A549 (cell line): Measurements from ENCODE around the gene NLN. TPM values are rescaled to one million over a fixed set of nuclear protein-coding genes. Genes with fewer than 3 reads are reported as not detected.

ENCODE experiments used
- ATAC-seq, 2 experiments: fragments of 200-7000 bp in 1 of 2; fragments of >200 bp in 1 of 2; cut with Nextera tagmentation in 1 of 2; cut with Tn5 transposase in 1 of 2; 3 replicates each; pipeline versions ENCODE4 v1.8.0 to v1.9.1; 2018 to 2020; ENCODE audit warnings: mild to moderate bottlenecking in 1 of 2, moderate library complexity in 1 of 2
- CTCF ChIA-PET: fragments of 300-600 bp; sonication (Branson Sonifier 250); formaldehyde crosslinking; extraction: SDS; loops from one replicate; lab custom pipeline; 2021; ENCODE audit warnings: antibody characterized with exemption, inconsistent platforms; lab: Yijun Ruan, JAX
- POLR2A ChIA-PET: fragments of 350-600 bp; formaldehyde crosslinking; extraction: SDS; loops from one replicate; lab custom pipeline; 2021; ENCODE audit warnings: antibody characterized with exemption, inconsistent platforms; lab: Yijun Ruan, JAX
- DNase-seq, 2 experiments: peaks; one replicate each; pipeline versions ENCODE4 v3.0.0 to v3.0.0-alpha.2; 2011 to 2016; ENCODE audit warnings: low read depth in 1 of 2, low spot score in 1 of 2
- FAIRE-seq: peaks from 2 replicates; lab custom pipeline; 2011; peaks lifted over from hg19 to GRCh38; lab: Jason Lieb, UNC
- H3K27ac ChIP-seq, 2 experiments: fragments of >200 bp; sonication (Bioruptor Twin); formaldehyde crosslinking; 3 replicates each; pipeline ENCODE4 v1.5.1; 2016 to 2017
- H3K4me1 ChIP-seq: fragments of >200 bp; sonication (Bioruptor Twin); formaldehyde crosslinking; 3 replicates; pipeline ENCODE4 v1.6.1; 2016
- H3K4me2 ChIP-seq: fragments of >200 bp; sonication (Bioruptor Twin); formaldehyde crosslinking; 3 replicates; pipeline ENCODE4 v1.6.1; 2016
- H3K4me3 ChIP-seq: fragments of >200 bp; sonication (Bioruptor Twin); formaldehyde crosslinking; 3 replicates; pipeline ENCODE4 v1.5.1; 2016
- H3K9me3 ChIP-seq: fragments of >200 bp; sonication (Bioruptor Twin); formaldehyde crosslinking; 3 replicates; pipeline ENCODE4 v1.6.1; 2016
- ATOH8 ChIP-seq: fragments of 250-450 bp; sonication (Bioruptor Pico); IDR thresholded peaks from 2 replicates; pipeline ENCODE4 v1.5.0; 2020; ENCODE audit warnings: low read depth, mild to moderate bottlenecking, moderate library complexity
- BHLHE40 ChIP-seq: IDR thresholded peaks from 2 replicates; pipeline ENCODE4 v1.6.1; 2012; ENCODE audit warnings: low read depth, low read length, inconsistent platforms
- CHD2 ChIP-seq: fragments of 150-350 bp; IDR thresholded peaks from 2 replicates; pipeline ENCODE4 v1.6.1; 2014; ENCODE audit warnings: low read length; ENCODE audit not compliant: partially characterized antibody
- CTCF ChIP-seq: fragments of >200 bp; sonication (Bioruptor Twin); formaldehyde crosslinking; IDR thresholded peaks from 3 replicates; pipeline ENCODE4 v1.5.1; 2016
- EHF ChIP-seq: fragments of 250-450 bp; sonication (Bioruptor Pico); IDR thresholded peaks from 2 replicates; pipeline ENCODE4 v1.5.0; 2020; ENCODE audit warnings: mild to moderate bottlenecking
- EP300 ChIP-seq, 2 experiments: fragments of >200 bp; sonication (Bioruptor Twin); formaldehyde crosslinking; IDR thresholded peaks; 2 replicates in 1 of 2; 3 replicates in 1 of 2; pipeline ENCODE4 v1.6.1; 2016 to 2017
- FOSB ChIP-seq: fragments of 250-450 bp; sonication (Bioruptor Pico); IDR thresholded peaks from 2 replicates; pipeline ENCODE4 v1.5.0; 2020; ENCODE audit warnings: mild to moderate bottlenecking, moderate library complexity
- FOXS1 ChIP-seq: fragments of 250-450 bp; sonication (Bioruptor Pico); IDR thresholded peaks from 2 replicates; pipeline ENCODE4 v1.5.0; 2020; ENCODE audit warnings: mild to moderate bottlenecking, moderate library complexity
- GATA3 ChIP-seq: IDR thresholded peaks from 2 replicates; pipeline ENCODE4 v1.6.1; 2012; ENCODE audit warnings: borderline replicate concordance
- HEYL ChIP-seq: fragments of 250-450 bp; sonication (Bioruptor Pico); IDR thresholded peaks from 2 replicates; pipeline ENCODE4 v1.8.0; 2021; ENCODE audit warnings: mild to moderate bottlenecking, moderate library complexity
- HOXA7 ChIP-seq: fragments of 250-450 bp; sonication (Bioruptor Pico); IDR thresholded peaks from 2 replicates; pipeline ENCODE4 v1.5.0; 2020; ENCODE audit warnings: mild to moderate bottlenecking, moderate library complexity
- HOXB13 ChIP-seq: fragments of 250-450 bp; sonication (Bioruptor Pico); IDR thresholded peaks from 2 replicates; pipeline ENCODE4 v1.5.0; 2020; ENCODE audit warnings: low read depth, mild to moderate bottlenecking, moderate library complexity
- KDM5A ChIP-seq: fragments of 200-600 bp; sonication (generic); IDR thresholded peaks from 2 replicates; pipeline ENCODE4 v1.6.1; 2016; ENCODE audit warnings: antibody characterized with exemption, mild to moderate bottlenecking
- MAFK ChIP-seq: fragments of 450-650 bp; IDR thresholded peaks from 2 replicates; pipeline ENCODE4 v1.6.1; 2014; ENCODE audit not compliant: partially characterized antibody
- MYC ChIP-seq: IDR thresholded peaks from 2 replicates; pipeline ENCODE4 v1.6.1; 2012; ENCODE audit warnings: mild to moderate bottlenecking, inconsistent platforms, low read length, improper control_type of control experiment, borderline replicate concordance
- NFE2L2 ChIP-seq: fragments of 150-350 bp; conservative IDR thresholded peaks from 2 replicates; pipeline ENCODE4 v1.6.1; 2014; ENCODE audit warnings: low read length
- PHF8 ChIP-seq: fragments of 200-600 bp; sonication (generic); IDR thresholded peaks from 2 replicates; pipeline ENCODE4 v1.6.1; 2016; ENCODE audit warnings: low read depth, mild to moderate bottlenecking, antibody characterized with exemption, moderate library complexity, borderline replicate concordance
- POLR2A ChIP-seq: IDR thresholded peaks from 2 replicates; pipeline ENCODE4 v1.6.1; 2012; ENCODE audit warnings: mild to moderate bottlenecking, low read length
- POLR2AphosphoS2 ChIP-seq: conservative IDR thresholded peaks from 2 replicates; pipeline ENCODE4 v1.6.1; 2012; ENCODE audit warnings: low read length, improper control_type of control experiment, inconsistent platforms
- RFX5 ChIP-seq: fragments of 450-650 bp; IDR thresholded peaks from 2 replicates; pipeline ENCODE4 v1.7.1; 2014; ENCODE audit warnings: antibody characterized with exemption, mild to moderate bottlenecking, moderate library complexity
- TP53 ChIP-seq: fragments of 250-450 bp; sonication (Bioruptor Pico); IDR thresholded peaks from 2 replicates; pipeline ENCODE4 v1.5.0; 2021; ENCODE audit warnings: mild to moderate bottlenecking, moderate library complexity
- ZSCAN20 ChIP-seq: fragments of 250-450 bp; sonication (Bioruptor Pico); IDR thresholded peaks from 2 replicates; pipeline ENCODE4 v1.8.0; 2022; ENCODE audit warnings: mild to moderate bottlenecking, moderate library complexity
- WGBS: methylation state at CpG from one replicate; pipeline ENCODE4 v1.1.6; 2017; ENCODE audit errors: missing lambda C conversion rate; 5-methylcytosine and 5-hydroxymethylcytosine counted together
- polyA plus RNA-seq, 4 experiments: library from polyadenylated mRNA; depleted of rRNA in 3 of 4; stranded (reverse); fragments of >200 nt; fragmentation: RNase III in 1 of 4; extraction: RNeasy Plus Mini Kit Qiagen cat#74134 plus additional on column Dnase treatment in 1 of 4; gene quantifications; 2 replicates in 3 of 4; 3 replicates in 1 of 4; pipeline ENCODE4 v1.2.3, GENCODE V29; 2011 to 2017
- TF ChIP-seq, protein P1 (sequence below): IDR thresholded peaks from 2 replicates; pipeline ENCODE4 v1.6.1; 2012
- TF ChIP-seq, protein P2 (sequence below): fragments of >200 bp; sonication (Bioruptor Twin); formaldehyde crosslinking; IDR thresholded peaks from 3 replicates; pipeline ENCODE4 v1.6.1; 2016
- TF ChIP-seq, protein P3 (sequence below): fragments of 200-600 bp; sonication (generic); IDR thresholded peaks from 2 replicates; pipeline ENCODE4 v1.6.1; 2016; ENCODE audit warnings: antibody characterized with exemption, mild to moderate bottlenecking, moderate library complexity
- TF ChIP-seq, protein P4 (sequence below): fragments of >200 bp; sonication (Bioruptor Twin); formaldehyde crosslinking; IDR thresholded peaks from 2 replicates; pipeline ENCODE4 v1.6.1; 2016

NLN gene
- polyA plus RNA-seq, 2 of the 4 experiments (the other 2 are of a cell fraction), result 69.3 to 88.9 TPM

- TF ChIP-seq CTCF (no peak), ZSCAN20 (CRISPR knock-in tag) (no peak), CHD2 (no peak), TP53 (CRISPR knock-in tag) (no peak), HOXA7 (CRISPR knock-in tag) (no peak), NFE2L2 (no peak), EHF (CRISPR knock-in tag) (no peak)
- TF ChIP-seq, protein P1, sequence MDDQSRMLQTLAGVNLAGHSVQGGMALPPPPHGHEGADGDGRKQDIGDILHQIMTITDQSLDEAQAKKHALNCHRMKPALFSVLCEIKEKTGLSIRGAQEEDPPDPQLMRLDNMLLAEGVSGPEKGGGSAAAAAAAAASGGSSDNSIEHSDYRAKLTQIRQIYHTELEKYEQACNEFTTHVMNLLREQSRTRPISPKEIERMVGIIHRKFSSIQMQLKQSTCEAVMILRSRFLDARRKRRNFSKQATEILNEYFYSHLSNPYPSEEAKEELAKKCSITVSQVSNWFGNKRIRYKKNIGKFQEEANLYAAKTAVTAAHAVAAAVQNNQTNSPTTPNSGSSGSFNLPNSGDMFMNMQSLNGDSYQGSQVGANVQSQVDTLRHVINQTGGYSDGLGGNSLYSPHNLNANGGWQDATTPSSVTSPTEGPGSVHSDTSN, result no peak
- TF ChIP-seq, all 56 proteins: peak for 0
Observed at GRCh38 chr5:65704621-65705239, 17.3 kb upstream of the NLN start (continued).

DNA sequence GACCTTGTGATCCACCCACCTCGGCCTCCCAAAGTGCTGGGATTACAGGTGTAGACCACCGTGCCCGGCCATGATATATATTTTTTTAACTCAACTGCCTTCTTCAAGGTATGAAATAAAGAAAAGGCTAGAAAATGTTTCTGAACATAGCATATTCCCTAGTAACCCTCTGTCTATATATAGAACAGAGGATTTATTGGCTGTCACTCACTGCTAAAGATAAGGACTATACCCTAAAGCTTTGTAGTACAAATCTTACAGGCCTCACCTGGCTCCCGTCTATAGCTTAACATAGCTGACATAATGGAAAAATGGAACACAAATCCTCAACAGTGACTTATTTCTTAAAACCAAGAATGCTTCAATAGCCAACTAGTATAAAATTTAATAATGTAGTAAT is 14.3 kb upstream of the NLN start:
- ChIA-PET CTCF (interaction anchor here (1.0 to 1.1 kb wide), 2 partner anchors 34 to 43 kb away, joined by 3 to 4 read pairs; no protein-coding TSS in a partner anchor), POLR2A (no interaction called here)
- WGBS, result 94% methylated on average over 4 of the region's 4 CpGs
- Histone ChIP-seq H3K4me1 (no peaks in the 10 kb centered on the region), H3K4me2 (no peak overlapping the region), H3K27ac (no peak overlapping the region), H3K4me3 (no peak overlapping the region), H3K9me3 (no peaks in the 10 kb centered on the region)
- TF ChIP-seq EP300 (IDR thresholded peaks at IDR 0.05) (no peak), FOXS1 (CRISPR knock-in tag) (no peak), KDM5A (no peak), MYC (no peak), HEYL (CRISPR knock-in tag) (no peak), TP53 (CRISPR knock-in tag) (no peak), HOXA7 (CRISPR knock-in tag) (no peak), MAFK (no peak)
- TF ChIP-seq, protein P2, sequence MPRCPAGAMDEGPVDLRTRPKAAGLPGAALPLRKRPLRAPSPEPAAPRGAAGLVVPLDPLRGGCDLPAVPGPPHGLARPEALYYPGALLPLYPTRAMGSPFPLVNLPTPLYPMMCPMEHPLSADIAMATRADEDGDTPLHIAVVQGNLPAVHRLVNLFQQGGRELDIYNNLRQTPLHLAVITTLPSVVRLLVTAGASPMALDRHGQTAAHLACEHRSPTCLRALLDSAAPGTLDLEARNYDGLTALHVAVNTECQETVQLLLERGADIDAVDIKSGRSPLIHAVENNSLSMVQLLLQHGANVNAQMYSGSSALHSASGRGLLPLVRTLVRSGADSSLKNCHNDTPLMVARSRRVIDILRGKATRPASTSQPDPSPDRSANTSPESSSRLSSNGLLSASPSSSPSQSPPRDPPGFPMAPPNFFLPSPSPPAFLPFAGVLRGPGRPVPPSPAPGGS, result no peak
- FAIRE-seq (no peak), DNase-seq (no peak), ATAC-seq (no peak)

- no peaks in the 10 kb centered on the region for H3K4me1 ChIP-seq
- TF ChIP-seq, protein P3, sequence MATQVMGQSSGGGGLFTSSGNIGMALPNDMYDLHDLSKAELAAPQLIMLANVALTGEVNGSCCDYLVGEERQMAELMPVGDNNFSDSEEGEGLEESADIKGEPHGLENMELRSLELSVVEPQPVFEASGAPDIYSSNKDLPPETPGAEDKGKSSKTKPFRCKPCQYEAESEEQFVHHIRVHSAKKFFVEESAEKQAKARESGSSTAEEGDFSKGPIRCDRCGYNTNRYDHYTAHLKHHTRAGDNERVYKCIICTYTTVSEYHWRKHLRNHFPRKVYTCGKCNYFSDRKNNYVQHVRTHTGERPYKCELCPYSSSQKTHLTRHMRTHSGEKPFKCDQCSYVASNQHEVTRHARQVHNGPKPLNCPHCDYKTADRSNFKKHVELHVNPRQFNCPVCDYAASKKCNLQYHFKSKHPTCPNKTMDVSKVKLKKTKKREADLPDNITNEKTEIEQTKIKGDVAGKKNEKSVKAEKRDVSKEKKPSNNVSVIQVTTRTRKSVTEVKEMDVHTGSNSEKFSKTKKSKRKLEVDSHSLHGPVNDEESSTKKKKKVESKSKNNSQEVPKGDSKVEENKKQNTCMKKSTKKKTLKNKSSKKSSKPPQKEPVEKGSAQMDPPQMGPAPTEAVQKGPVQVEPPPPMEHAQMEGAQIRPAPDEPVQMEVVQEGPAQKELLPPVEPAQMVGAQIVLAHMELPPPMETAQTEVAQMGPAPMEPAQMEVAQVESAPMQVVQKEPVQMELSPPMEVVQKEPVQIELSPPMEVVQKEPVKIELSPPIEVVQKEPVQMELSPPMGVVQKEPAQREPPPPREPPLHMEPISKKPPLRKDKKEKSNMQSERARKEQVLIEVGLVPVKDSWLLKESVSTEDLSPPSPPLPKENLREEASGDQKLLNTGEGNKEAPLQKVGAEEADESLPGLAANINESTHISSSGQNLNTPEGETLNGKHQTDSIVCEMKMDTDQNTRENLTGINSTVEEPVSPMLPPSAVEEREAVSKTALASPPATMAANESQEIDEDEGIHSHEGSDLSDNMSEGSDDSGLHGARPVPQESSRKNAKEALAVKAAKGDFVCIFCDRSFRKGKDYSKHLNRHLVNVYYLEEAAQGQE, result no peak
- TF ChIP-seq POLR2A, result no peak
- TF ChIP-seq GATA3, result no peak
- no peak for TF ChIP-seq FOXS1 (CRISPR knock-in tag)
- no peak for TF ChIP-seq HOXB13 (CRISPR knock-in tag)
- no peak for TF ChIP-seq RFX5
- no peak for TF ChIP-seq FOSB (CRISPR knock-in tag)
- TF ChIP-seq, protein P4, sequence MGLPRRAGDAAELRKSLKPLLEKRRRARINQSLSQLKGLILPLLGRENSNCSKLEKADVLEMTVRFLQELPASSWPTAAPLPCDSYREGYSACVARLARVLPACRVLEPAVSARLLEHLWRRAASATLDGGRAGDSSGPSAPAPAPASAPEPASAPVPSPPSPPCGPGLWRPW, result no peak
- no peak for TF ChIP-seq POLR2AphosphoS2
- TF ChIP-seq ATOH8 (CRISPR knock-in tag), result no peak
- TF ChIP-seq PHF8, result no peak
- no peak for TF ChIP-seq BHLHE40
- TF ChIP-seq, all 56 proteins: peak for 0
- H3K9me3 ChIP-seq, result no peaks in the 10 kb centered on the region
- no peak for ATAC-seq
- no peak for FAIRE-seq
- DNase-seq, result no peak
- no peak overlapping the region for H3K4me2 ChIP-seq
- CTCF ChIA-PET, result no interaction called here
- H3K4me3 ChIP-seq, result no peak overlapping the region
- no peak overlapping the region for H3K27ac ChIP-seq
- 93% methylated on average over 4 of the region's 4 CpGs for WGBS
- POLR2A ChIA-PET, result no interaction called here
Observed at GRCh38 chr5:65708145-65708544, 13.9 kb upstream of the NLN start.
